Measurements from ENCODE around the gene TAOK2. TPM values are rescaled to one million over a fixed set of nuclear protein-coding genes. Genes with fewer than 3 reads are reported as not detected.

TAOK2 gene
- total RNA-seq, 6 experiments from 2014 or later, result 50.4 to 56.9 (median 53.0) TPM

DNA sequence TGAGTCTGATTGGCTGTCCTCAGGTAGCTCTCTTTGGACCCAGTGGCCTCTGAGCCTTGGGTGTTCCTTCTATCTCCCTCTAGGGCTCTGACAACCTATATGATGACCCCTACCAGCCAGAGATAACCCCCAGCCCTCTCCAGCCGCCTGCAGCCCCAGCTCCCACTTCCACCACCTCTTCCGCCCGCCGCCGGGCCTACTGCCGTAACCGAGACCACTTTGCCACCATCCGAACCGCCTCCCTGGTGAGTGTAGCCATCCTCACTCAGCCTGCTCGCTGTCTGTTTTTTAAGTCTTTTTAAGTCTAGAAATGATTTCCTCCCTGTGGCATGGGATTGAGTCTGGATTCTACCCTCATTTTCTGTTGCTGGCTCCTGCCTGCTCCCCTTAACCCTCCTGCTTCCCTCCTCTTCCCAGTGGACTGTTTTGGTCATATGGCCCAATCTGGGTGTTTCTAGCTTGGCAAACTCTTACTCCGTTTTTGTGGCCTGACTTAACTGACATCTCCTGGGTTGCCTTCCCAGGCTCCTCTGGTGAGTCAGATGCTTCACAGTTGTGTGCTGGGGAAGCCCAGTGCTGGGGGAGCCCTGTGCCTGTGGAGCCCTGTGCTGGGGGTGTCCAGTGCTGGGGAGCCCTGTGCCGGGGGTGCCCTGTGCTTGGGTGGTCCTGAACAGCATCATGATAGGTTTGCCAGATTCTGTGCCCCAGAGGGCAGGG, 9.9 kb downstream of the TAOK2 start:
- DNase-seq, result peak; percentile 50
- no peak overlapping the region for H3K4me3 Mint-ChIP-seq
- no peaks in the 10 kb centered on the region; the same call in 1 of the 2 replicates for H3K27me3 Mint-ChIP-seq (ENCODE audit: insufficient read depth)
- peaks cover 7% of the 10 kb centered on the region for H3K4me1 Mint-ChIP-seq (ENCODE audit: low read depth)
- H3K36me3 Mint-ChIP-seq (ENCODE audit: low read depth), result peaks cover 30% of the 10 kb centered on the region
- TF ChIP-seq CTCF (IDR thresholded peaks at IDR 0.05), result no peak
- H3K9me3 Mint-ChIP-seq, result no peaks in the 10 kb centered on the region
- H3K27ac Mint-ChIP-seq, result peak overlapping the region; percentile 80

DNA sequence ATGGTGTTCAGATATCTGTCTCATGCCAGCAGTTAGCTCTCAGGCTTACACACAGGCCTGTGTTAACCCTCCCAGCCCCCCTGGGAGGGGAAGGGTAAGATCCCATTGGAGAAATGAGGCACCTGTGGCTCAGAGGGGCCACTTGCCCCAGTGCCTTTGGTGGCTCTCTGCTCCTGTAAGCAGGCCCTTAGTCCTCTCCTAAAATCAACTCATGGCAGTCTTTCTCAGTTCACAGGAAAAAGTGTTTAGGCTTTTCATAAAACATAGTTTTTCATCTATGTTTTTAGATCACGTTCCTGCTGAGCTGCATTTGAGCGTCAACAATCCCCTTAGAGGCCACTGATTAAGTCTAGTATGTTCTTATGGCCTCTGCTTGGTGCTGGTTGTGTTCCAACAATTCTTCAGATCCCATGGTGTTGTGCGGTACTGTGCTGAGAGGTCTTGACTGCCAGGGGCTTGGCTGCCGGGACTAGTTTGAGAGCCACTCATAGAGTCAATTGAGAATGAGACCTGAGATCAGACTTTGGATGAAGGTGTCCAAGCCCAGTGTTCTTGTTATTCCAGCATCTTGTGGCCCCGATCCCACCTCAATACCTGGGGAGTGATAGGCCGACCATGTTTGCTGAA, 10.6 kb downstream of the TAOK2 start:
- Mint-ChIP-seq H3K36me3 (ENCODE audit: low read depth) (peaks cover 26% of the 10 kb centered on the region), H3K27ac (peak overlapping the region; percentile 80; the same call in 1 of the 2 replicates), H3K9me3 (no peaks in the 10 kb centered on the region), H3K27me3 (ENCODE audit: insufficient read depth) (no peaks in the 10 kb centered on the region; the same call in 1 of the 2 replicates), H3K4me3 (no peak overlapping the region), H3K4me1 (ENCODE audit: low read depth) (peaks cover 7% of the 10 kb centered on the region)
- no peak for TF ChIP-seq CTCF (IDR thresholded peaks at IDR 0.05)
- DNase-seq, result no peak

GRCh38 chr16:29984764-29985147, 11.1 kb downstream of the TAOK2 start:
- no peaks in the 10 kb centered on the region for H3K9me3 Mint-ChIP-seq
- peaks cover 26% of the 10 kb centered on the region for H3K36me3 Mint-ChIP-seq (ENCODE audit: low read depth)
- H3K4me3 Mint-ChIP-seq, result no peak overlapping the region
- H3K4me1 Mint-ChIP-seq (ENCODE audit: low read depth), result peaks cover 7% of the 10 kb centered on the region
- no peak overlapping the region for H3K27ac Mint-ChIP-seq
- no peak for TF ChIP-seq CTCF (IDR thresholded peaks at IDR 0.05)
- DNase-seq, result no peak
- no peaks in the 10 kb centered on the region; the same call in 1 of the 2 replicates for H3K27me3 Mint-ChIP-seq (ENCODE audit: insufficient read depth)

- Mint-ChIP-seq H3K9me3 (no peaks in the 10 kb centered on the region), H3K36me3 (ENCODE audit: low read depth) (peaks cover 26% of the 10 kb centered on the region), H3K4me1 (ENCODE audit: low read depth) (peaks cover 7% of the 10 kb centered on the region), H3K27me3 (ENCODE audit: insufficient read depth) (no peaks in the 10 kb centered on the region; the same call in 1 of the 2 replicates), H3K27ac (no peak overlapping the region), H3K4me3 (no peak overlapping the region)
- TF ChIP-seq CTCF (IDR thresholded peaks at IDR 0.05), result no peak
- DNase-seq, result no peak
These were observed 11.7 kb downstream of the TAOK2 start for GRCh38 chr16:29985271-29985811.

DNA sequence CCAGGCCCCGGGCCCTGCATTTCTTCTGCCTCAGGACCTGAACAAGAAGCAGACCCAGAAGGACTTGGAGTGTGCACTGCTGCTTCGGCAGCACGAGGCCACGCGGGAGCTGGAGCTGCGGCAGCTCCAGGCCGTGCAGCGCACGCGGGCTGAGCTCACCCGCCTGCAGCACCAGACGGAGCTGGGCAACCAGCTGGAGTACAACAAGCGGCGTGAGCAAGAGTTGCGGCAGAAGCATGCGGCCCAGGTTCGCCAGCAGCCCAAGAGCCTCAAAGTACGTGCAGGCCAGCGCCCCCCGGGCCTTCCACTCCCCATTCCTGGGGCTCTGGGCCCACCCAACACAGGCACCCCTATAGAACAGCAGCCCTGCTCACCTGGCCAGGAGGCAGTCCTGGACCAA, 12.6 kb downstream of the TAOK2 start:
- Mint-ChIP-seq H3K36me3 (ENCODE audit: low read depth) (peaks cover 27% of the 10 kb centered on the region), H3K9me3 (no peaks in the 10 kb centered on the region), H3K27me3 (ENCODE audit: insufficient read depth) (no peaks in the 10 kb centered on the region; the same call in 1 of the 2 replicates), H3K27ac (no peak overlapping the region), H3K4me1 (ENCODE audit: low read depth) (peaks cover 7% of the 10 kb centered on the region), H3K4me3 (no peak overlapping the region)
- no peak for TF ChIP-seq CTCF (IDR thresholded peaks at IDR 0.05)
- no peak for DNase-seq
